Adipocyte (in vitro differentiated cells): ENCODE measurements around the gene LCN15.

Source experiments
- DNase-seq: peaks from one replicate; pipeline ENCODE4 v3.0.0-alpha.2; 2015; ENCODE audit warnings: low read depth
- H3K27me3 ChIP-seq: replicated peaks from 2 replicates; pipeline ENCODE4 v1.7.0; 2013; ENCODE audit warnings: mild to moderate bottlenecking, low read length, moderate library complexity; ENCODE audit not compliant: control insufficient read depth, insufficient read depth
- H3K36me3 ChIP-seq: 2 replicates; pipeline ENCODE4 v1.7.0; 2013; ENCODE audit warnings: low read length, mild to moderate bottlenecking, moderate library complexity; ENCODE audit not compliant: control insufficient read depth, insufficient read depth, severe bottlenecking
- H3K4me1 ChIP-seq: 2 replicates; pipeline ENCODE4 v1.7.0; 2013; ENCODE audit warnings: mild to moderate bottlenecking, low read length, moderate library complexity; ENCODE audit not compliant: control insufficient read depth, insufficient read depth
- H3K4me3 ChIP-seq: 2 replicates; pipeline ENCODE4 v1.7.0; 2013; ENCODE audit warnings: mild to moderate bottlenecking, low read length, moderate library complexity
- H3K9ac ChIP-seq: 2 replicates; pipeline ENCODE4 v1.7.0; 2013; ENCODE audit warnings: mild to moderate bottlenecking, low read length, moderate library complexity
- H3K9me3 ChIP-seq: 2 replicates; pipeline ENCODE4 v1.7.0; 2013; ENCODE audit warnings: mild to moderate bottlenecking, low read length, moderate library complexity; ENCODE audit not compliant: control insufficient read depth

Gene LCN15

DNA sequence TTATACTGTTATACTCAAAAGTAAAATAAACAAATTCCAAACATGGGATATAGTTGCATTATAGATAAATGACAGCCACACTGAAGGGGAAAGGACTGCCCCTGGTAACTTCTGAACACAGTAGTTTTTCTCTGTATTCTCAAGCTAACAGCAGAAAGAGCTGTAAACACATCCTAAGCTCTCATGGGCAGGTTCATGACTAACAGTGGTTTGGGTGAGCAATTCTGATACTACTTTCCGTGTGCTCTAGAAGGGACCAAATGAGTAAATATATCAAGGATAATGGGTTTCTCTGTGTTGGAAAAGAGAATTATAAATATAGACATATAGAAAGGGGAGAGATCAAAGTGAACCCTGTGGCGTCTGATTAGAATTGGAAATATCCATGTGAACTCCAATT lies 13.8 kb downstream of the LCN15 start:
- Histone ChIP-seq H3K9ac (no peak overlapping the region), H3K4me1 (no peaks in the 10 kb centered on the region), H3K4me3 (no peak overlapping the region), H3K9me3 (peaks cover 24% of the 10 kb centered on the region), H3K36me3 (no peaks in the 10 kb centered on the region), H3K27me3 (peaks cover 18% of the 10 kb centered on the region)
- DNase-seq, result no peak

DNA sequence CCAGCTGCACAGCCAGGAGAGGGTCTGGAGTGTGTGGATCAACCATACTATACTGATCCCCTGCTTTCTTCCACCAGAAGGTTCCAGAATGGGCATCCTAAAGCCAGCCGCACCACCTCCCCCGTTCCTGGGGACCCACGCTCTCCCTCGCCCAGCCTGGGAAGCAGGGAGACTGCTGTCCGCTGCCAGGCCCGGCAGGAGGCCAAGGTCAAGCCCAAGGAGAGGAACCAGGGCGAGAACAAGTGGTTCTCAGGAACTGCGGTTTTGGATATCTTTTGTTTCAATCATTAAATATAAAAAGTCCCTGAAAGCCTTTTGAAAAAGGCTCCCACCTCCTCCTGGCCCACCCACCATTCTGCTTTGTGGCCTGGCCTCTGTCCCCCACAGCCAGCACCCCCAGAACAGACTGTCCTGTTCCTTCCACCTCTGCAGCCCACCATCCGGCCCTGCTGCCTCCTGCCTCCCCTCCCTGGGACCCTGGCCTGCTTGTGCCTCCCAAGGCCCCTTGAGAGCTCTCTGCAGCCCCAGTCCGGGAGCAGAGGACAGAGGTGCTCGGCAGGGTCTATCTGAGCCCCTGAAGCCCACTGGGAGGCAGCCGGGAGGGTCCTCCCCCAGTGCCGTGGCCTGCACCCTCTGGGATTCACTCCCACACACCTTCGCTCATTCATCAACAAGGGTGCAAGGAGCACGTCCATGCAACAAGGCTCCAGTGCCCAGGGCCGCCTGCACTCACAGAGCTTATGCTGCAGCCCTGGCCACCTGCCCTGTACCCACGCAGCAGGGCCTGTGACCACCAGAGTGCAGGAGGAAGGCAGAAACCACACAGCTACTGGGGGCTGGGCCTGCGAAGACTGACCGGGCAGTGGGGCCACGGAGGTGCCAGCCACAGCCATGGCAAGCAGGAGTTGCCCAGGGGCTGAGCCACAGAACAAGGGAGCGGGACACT lies 15.4 kb downstream of the LCN15 start:
- no peak for DNase-seq
- Histone ChIP-seq H3K27me3 (peaks cover 15% of the 10 kb centered on the region), H3K9me3 (peaks cover 21% of the 10 kb centered on the region), H3K4me3 (no peak overlapping the region), H3K36me3 (no peaks in the 10 kb centered on the region), H3K4me1 (no peaks in the 10 kb centered on the region), H3K9ac (no peak overlapping the region)

DNA sequence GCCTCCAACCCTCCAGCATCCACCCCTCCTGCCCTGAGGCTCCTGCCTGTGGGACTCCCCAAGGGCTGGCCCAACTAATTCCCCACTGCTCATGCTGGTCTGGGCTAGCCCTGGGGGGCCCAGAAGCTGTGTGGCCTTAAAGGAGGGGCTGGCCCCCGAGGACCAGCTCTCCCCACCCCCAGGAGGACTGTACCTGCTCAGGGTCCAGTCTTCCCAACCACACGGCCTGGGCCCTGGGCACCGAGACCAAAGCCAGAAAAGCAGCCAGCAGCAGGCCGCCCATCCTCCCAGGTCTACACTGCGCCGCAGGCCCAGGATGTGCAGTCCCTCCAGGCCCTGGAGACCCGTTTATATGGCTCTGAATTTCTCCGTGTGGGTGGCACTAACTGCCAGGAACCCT lies 16.1 kb downstream of the LCN15 start, which contains the start of gene LCN6:
Gene LCN6 (minus strand): TSS at position 325 of the 400 bp plus-strand sequence. CDS start 42 bp downstream, at position 283.
- Histone ChIP-seq H3K9ac (no peak within 1 kb of the TSS), H3K9me3 (peaks cover 20% of the 10 kb centered on the region), H3K4me1 (no peaks in the 10 kb centered on the region), H3K4me3 (no peak within 1 kb of the TSS), H3K36me3 (no peaks in the 10 kb centered on the region), H3K27me3 (peaks cover 9% of the 10 kb centered on the region)
- DNase-seq, result no peak

DNA sequence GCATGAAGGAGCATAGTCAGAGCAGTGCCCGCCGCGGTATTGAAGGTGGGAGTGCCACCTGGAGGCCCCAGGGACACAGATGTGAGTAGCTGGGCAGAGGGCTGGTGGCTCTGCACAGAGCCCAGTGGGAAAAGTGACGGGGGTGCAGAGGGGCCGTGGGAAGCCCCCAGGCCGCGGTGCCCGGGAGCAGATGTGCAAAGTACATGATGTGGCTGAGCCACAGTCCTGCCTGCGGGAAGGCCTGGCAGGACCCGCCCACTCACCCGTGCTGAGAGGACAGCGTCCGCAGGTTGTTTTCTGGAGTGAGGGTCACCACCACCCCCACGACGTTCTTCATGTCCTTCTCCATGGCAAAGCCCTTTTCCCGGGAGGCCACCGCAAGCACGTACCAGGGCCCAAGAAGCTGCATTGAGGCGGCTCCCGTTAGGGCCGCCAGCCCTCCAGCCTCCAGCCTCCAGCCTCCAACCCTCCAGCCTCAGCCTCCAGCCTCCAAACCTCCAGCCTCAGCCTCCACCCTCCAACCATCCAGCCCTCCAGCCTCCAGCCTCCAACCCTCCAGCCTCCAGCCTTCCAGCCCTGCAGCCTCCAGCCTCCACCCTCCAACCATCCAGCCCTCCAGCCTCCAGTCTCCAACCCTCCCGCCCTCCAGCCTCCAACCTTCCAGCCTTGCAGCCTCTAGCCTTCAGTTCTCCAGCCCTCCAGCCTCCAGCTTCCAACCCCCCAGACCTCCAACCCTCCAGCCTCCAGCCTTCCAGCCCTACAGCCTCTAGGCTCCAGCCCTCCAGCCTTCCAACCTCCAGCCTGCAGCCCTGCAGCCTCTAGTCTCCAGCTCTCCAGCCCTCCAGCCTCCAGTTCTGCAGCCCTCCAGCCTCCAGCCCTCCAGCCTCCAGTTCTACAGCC lies 16.9 kb downstream of the LCN15 start:
- no peak overlapping the region for H3K4me3 ChIP-seq
- no peak for DNase-seq
- H3K36me3 ChIP-seq, result no peaks in the 10 kb centered on the region
- H3K9ac ChIP-seq, result no peak overlapping the region
- H3K27me3 ChIP-seq, result peaks cover 15% of the 10 kb centered on the region
- peaks cover 15% of the 10 kb centered on the region for H3K9me3 ChIP-seq
- H3K4me1 ChIP-seq, result no peaks in the 10 kb centered on the region

DNA sequence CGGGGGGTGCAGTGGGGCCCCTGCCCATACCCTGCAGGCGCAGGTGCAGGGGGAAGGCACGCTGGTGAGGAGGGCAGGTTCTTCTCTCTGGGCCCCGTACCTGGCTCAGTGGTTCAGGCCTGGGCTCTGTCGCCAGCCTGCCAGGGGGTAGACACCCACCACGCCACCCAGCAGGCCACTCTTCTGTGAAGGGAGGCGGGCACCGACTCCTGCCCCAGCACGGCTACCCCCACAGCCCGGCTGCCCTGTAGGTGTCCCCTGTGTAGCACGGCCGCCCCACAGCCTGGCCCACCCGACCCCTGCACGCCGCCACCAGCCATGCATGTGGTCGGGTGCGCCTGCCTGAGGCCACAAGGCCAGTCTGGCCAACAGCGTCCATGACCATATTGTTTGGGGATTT lies 17.7 kb downstream of the LCN15 start:
- Histone ChIP-seq H3K27me3 (peaks cover 17% of the 10 kb centered on the region), H3K9me3 (peaks cover 7% of the 10 kb centered on the region), H3K36me3 (no peaks in the 10 kb centered on the region), H3K4me1 (peaks cover 4% of the 10 kb centered on the region), H3K9ac (no peak overlapping the region), H3K4me3 (no peak overlapping the region)
- no peak for DNase-seq

DNA sequence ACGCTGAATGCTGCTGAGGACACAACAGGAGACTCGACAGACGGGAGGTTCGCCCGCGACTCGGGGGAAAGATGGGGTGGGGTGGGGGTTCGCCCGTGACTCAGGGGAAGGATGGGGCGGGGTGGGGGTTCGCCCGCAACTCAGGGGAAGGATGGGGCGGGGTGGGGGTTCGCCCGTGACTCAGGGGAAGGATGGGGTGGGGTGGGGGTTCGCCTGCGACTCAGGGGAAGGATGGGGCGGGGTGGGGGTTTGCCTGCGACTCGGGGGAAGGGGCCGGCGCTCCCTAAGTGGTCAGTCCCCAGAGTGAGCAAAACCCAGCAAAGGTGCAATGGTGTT lies 18.2 kb downstream of the LCN15 start:
- Histone ChIP-seq H3K9me3 (peaks cover 2% of the 10 kb centered on the region), H3K4me3 (no peak overlapping the region), H3K36me3 (no peaks in the 10 kb centered on the region), H3K4me1 (peaks cover 9% of the 10 kb centered on the region), H3K27me3 (peaks cover 20% of the 10 kb centered on the region), H3K9ac (no peak overlapping the region)
- DNase-seq, result no peak

DNA sequence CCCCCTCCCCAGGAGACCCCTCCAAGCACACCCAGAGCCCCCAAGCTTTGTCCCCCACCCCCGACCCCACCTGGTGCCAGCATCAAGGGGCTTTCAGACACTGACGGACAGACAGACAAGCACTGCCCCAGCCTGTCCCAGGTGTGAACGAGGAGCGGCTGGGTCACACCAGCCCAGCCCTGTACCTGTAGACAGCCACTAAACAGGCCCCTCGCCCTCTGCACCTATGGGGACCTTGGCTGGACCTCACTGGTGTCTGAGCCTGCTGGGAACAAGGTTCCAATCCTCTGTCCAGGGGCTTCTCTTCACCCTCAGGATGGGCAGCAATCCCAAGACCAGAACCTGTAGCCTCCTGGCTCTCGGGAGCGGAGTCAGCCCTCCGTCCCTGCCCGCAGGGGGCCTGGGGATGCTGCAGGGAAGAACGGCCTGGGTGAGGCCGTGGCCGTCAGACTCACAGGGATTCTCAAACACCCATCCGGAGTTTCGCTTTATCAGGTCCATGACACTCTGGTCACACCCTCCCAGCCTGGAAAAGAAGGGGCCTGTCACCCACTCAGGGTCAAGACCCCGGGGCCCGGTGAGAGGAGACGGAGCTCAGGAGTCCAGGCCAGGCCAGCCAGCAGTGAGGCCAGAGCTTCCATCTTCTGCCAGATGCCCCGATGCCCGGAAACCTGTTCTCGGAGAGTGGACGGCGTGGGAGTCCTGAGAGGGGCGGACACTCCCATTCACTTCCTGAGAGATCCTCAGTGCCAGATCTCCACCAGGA lies 18.7 kb downstream of the LCN15 start:
- Histone ChIP-seq H3K4me3 (no peak overlapping the region), H3K9me3 (no peaks in the 10 kb centered on the region), H3K27me3 (peaks cover 25% of the 10 kb centered on the region), H3K4me1 (peaks cover 11% of the 10 kb centered on the region), H3K36me3 (no peaks in the 10 kb centered on the region), H3K9ac (no peak overlapping the region)
- no peak for DNase-seq

DNA sequence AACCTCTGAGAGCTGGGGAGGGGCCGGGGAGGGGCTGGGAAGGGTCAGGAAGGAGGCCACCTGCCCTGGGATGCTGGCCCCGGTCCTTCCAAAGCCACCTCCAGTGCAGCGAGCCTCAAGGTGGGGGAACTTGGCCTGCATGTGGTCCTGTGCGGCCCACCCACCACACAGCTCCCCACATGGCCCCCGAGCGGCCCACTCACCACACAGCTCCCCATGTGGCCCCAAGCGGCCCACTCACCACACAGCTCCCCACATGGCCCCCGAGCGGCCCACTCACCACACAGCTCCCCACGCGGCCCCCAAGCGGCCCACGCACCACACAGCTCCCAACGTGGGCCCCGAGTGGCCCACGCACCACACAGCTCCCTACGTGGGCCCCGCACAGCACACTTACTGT lies 19.5 kb downstream of the LCN15 start:
- H3K4me1 ChIP-seq, result peaks cover 11% of the 10 kb centered on the region
- H3K27me3 ChIP-seq, result peaks cover 33% of the 10 kb centered on the region
- DNase-seq, result no peak
- no peaks in the 10 kb centered on the region for H3K36me3 ChIP-seq
- no peaks in the 10 kb centered on the region for H3K9me3 ChIP-seq
- no peak overlapping the region for H3K9ac ChIP-seq
- H3K4me3 ChIP-seq, result no peak overlapping the region

DNA sequence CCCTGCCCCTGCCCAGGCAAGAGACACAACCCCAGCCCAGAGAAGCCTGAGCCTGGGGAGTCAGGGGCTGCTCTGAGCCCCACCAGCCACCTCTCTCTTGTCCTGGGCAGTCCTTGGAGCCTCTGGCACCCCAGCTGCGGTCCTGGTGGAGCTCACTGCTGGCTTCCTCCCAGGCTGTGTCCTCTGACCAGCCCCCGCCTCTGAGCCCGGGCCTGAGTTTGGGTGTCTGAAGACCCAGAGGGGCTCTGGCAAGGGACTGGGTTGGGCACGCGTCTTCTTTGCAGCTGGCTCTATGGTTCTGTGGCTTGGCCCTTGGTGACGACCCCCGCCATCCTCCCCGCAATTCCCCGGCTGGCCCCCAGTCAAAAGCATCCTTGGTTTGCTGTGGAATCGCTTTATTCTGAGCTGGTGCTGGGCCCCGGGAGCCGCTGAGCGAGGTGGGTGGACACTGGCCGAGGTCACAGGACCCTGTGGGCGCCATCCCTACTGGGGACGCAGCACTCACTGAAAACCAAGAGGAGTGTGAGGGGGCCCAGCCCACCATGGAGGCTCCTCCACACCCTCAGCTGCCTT lies 20.6 kb downstream of the LCN15 start:
- Histone ChIP-seq H3K27me3 (peaks cover 43% of the 10 kb centered on the region), H3K36me3 (no peaks in the 10 kb centered on the region), H3K9ac (no peak overlapping the region), H3K4me3 (no peak overlapping the region), H3K9me3 (no peaks in the 10 kb centered on the region), H3K4me1 (peaks cover 11% of the 10 kb centered on the region)
- no peak for DNase-seq

DNA sequence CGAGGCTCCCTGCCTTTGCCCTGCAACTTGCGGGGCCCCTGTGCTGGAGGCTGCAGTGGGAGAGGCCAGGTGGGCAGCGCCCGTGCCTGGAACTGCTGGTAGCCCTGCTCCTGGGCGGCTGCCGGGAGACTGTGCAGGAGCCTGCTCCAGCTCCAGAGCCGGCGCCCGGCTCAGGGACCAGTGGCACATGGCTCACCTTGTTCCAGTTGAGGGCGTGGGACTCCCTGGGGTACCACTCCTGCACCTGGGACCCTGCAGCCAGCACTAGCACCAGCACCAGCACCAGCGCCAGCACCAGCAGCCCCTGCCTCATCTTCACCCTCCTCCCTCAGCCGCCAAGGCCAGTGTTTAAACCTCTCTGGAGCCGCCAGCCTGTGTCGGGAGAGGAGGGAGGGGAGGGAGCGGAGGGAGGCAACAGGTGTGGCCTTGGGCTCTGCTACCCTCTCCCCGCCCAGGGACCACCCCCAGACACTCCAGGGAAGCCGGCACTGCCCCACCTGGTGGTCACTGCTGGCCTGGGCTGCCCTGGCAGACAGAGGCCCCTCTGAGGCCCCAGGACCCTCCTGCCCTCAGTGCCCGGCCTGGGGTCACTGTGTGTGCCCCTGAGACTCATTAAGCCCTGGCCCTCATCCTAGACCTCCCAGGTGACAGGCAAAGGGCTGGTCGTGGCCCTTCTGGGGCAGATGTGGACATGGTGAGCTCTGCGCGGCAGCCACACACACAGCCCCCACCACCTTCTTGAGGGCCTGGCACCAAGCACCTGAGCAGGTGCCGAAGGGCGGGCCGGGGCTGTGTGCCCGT lies 21.5 kb downstream of the LCN15 start, which contains the start of gene LCN10:
Gene LCN10 (minus strand): TSS at position 350 of the 801 bp plus-strand sequence. CDS start 37 bp downstream, at position 313.
- no peak for DNase-seq
- no peak within 1 kb of the TSS for H3K9ac ChIP-seq
- H3K4me1 ChIP-seq, result peaks cover 11% of the 10 kb centered on the region
- H3K9me3 ChIP-seq, result no peaks in the 10 kb centered on the region
- no peak within 1 kb of the TSS for H3K4me3 ChIP-seq
- H3K27me3 ChIP-seq, result peaks cover 50% of the 10 kb centered on the region
- no peaks in the 10 kb centered on the region for H3K36me3 ChIP-seq
